COLO829 (cell line): ENCODE data around the gene TAS2R43.
"Not testable (repeated sequence)": the region's sequence is repeated elsewhere in the genome, so short reads cannot be mapped to it uniquely, and the experiment has no call there.

ENCODE experiments used
- DNase-seq: peaks from one replicate; pipeline ENCODE4 v3.0.0; 2012; ENCODE audit warnings: low spot score

TAS2R43 gene, protein sequence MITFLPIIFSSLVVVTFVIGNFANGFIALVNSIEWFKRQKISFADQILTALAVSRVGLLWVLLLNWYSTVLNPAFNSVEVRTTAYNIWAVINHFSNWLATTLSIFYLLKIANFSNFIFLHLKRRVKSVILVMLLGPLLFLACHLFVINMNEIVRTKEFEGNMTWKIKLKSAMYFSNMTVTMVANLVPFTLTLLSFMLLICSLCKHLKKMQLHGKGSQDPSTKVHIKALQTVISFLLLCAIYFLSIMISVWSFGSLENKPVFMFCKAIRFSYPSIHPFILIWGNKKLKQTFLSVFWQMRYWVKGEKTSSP

DNA sequence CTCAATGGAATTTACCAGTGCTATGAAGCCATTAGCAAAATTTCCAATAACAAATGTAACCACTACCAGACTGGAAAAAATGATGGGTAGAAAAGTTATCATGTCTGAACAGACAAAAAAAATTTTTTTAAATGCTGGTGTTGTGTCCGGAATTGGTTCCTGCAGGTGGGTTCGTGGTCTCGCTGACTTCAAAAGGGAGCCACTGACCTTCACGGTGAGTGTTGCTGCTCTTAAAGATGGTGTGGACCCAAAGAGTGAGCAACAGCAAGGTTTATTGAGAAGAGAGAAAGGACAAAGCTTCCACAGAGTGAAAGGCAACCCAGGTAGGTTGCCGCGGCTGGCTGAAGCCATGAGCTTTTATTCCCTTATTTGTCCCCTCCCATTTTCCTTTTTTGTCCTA lies at the start of gene TAS2R43:
Gene TAS2R43, minus strand, starts transcription at position 186 of the 400 bp plus-strand sequence. Its CDS starts 84 bp downstream, at position 102.
- no peak for DNase-seq

DNA sequence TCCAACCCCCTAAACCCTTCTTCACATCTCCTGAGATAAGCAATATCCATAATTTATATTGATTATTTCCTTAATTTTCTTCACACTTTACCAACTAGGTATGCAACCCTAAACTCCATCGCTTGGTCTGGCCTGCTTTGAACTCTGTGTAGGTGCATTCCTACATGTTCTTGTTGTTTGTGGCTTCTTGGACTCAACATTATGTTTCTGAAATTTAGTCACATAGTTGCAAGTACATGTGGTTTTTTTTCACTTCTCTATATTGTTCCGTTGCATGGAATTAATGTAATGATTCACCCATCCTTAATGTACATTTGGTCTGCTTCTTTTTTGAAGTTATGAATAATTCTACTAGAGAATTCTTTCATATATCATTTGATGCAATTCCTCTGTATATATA lies 44.0 kb upstream of the TAS2R43 start:
- DNase-seq: no peak

DNA sequence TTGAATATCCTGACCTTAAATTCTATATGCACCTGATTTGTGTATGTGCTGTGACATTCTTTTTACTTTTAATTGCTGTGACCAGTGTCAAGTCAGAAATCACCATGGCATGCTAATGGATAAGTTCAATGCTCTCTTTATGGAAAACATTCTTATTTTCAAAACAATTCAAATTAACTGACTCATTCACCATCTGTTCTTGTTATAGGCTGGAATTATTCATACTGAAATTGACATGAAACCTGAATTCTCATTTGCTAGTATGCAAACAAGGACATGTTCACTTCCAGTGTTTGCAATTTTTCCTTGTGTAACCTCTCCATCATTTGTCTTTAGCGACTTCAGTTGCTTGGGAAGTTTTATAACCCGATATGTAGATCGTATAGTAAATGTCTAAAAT lies 42.2 kb upstream of the TAS2R43 start, which contains the start of gene TAS2R30:
Gene TAS2R30, minus strand, starts transcription at position 340 of the 400 bp plus-strand sequence. CDS start 400 bp downstream, outside the sequence.
- no peak for DNase-seq

DNA sequence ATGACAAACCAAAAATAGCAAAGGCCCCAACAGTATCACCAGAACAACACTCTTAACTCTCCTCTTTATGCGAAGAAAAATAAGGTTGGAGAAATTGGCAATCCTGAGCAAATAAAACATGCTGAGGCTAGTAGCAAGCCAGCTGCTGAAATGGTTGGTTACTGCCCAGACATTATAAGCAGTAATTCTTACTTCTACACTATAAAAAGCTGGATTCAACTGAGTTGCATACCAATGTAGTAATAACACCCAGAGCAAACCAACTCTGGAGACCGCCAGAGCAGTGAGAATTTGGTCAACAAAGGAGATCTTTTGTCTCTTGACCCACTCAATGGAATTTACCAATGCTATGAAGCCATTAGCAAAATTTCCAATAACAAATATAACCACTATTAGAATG lies 41.7 kb upstream of the TAS2R43 start:
- no peak for DNase-seq

DNA sequence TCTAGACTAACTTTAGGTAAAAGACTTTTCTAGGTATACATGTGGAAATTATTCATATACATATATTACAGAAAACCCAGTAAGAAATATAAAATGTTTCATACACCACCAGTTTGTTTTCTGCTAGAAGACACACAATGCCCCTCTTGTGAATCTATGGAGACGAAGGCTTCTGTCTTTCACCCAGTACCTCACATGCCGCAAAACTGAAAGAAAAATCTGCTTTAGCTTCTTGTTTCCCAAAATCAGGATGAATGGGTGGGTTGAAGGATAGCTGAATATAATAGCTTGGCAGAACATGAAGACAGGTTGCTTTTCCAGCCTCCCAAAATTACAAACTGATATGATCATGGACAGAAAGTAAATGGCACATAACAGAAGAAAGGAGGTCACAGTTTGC lies 41.0 kb upstream of the TAS2R43 start:
- DNase-seq: no peak

DNA sequence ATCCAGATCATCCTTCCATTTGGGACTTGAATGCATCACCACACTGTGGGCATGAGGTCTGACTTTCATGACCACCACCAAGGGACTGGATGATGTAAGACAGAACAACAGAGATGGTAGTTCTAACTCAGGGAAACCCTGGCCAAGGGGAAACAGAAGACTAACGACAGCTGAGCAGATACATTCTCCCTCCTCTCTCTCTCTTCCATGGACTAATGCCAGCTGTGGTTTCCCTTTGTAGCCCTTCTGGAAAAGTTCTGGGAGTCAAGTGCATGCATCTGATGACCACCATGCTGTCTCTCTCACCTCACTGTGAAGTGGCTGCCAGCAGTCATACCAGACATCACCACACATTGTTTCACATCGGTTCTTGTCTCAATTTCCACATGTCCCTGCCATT lies 38.9 kb upstream of the TAS2R43 start:
- no peak for DNase-seq

DNA sequence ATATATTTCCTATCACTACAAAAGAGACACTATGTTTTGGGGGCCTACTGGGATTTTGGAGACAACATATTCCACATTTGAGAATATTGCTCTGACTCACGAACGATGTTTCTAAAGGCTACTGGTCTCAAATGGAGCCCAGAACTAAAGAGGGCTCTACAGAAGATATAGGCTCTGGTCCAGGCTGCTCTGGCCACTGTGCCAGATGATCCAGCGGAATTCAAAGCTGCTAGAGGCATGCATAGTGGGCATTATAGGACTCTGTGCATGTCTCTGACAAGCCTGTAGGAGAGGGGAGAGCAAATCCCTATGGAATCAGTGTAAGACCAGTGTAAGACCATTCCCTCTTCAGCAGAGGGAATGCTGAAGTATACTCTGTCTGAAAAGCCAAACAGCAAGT lies 38.3 kb upstream of the TAS2R43 start:
- DNase-seq: no peak

DNA sequence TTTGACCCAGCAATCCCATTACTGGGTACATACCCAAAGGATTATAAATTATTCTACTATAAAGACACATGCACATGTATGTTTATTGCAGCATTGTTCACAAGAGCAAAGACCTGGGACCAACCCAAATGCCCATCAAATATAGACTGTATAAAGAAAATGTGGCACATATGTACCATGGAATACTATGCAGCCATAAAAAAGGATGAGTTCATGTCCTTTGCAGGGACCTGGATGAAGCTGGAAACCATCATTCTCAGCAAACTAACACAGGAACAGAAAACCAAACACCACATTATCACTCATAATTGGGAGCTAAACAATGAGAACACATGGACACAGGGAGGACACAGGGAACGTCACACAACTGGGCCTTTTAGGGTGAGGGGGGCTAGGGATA lies 22.0 kb upstream of the TAS2R43 start:
- DNase-seq: not testable (repeated sequence)

DNA sequence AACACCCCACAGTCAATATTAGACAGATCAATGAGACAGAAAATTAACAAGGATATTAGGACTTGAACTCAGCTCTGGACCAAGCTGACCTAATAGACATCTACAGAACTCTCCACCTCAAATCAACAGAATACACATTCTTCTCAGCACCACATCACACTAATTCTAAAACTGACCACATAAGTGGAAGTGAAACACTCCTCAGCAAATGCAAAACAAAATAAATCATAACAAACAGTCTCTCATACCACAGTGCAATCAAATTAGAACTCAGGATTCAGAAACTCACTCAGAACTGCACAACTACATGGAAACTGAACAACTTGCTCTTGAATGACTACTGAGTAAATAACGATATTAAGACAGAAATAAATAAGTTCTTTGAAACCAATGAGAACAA lies 19.1 kb upstream of the TAS2R43 start:
- DNase-seq: not testable (repeated sequence)

DNA sequence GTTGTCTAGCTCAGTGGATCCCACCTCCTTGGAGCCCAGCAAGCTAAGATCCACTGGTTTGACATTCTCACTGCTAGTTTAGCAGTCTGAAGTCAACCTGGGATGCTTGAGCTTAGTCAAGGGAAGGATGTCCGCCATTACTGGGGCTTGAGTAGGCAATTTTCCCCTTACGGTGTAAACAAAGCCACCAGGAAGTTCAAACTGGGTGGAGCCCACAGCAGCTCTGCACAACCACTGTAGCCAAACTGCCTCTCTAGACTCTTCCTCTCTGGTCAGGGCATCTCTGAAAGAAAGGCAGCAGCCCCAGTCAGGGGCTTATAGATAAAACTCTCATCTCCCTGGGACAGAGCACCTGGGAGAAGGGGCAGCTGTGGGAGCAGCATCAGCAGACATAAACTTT lies 16.7 kb upstream of the TAS2R43 start:
- no peak for DNase-seq

DNA sequence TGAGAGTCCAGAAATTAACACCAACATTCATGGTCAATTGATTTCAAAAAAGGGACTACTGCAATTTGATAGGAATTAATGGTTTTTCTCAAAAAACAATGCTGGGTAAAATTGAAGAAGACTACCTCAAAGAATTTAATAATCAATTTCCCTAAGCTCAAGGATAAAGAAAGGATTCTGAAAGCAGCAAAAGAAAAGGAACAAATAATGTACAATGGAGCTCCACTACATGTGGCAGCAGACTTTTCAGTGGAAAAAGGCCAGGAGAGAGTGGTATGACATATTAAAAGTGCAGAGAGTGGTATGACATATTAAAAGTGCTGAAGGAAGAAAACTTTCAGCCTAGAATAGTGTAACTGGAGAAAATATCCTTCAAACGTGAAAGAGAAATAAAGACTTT lies 15.6 kb upstream of the TAS2R43 start:
- DNase-seq: no peak

DNA sequence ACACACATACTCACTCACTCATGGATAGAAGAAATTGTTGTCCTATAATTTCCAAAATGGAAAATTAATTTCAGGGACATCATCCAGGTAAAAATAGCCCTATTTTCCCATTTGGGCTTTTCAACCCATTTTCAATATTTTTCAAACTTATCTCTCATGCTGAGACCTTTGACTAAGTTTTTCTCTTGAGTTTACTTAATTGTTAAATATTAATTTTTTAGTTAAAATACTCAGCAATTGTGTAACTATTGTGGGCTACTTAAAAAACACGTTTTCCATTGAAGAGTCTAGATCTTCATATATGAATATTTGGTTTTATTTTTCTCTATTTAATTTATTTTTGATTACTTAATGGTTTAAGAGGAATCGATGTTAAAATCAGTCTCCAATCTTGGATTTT lies 14.2 kb upstream of the TAS2R43 start:
- DNase-seq: no peak

DNA sequence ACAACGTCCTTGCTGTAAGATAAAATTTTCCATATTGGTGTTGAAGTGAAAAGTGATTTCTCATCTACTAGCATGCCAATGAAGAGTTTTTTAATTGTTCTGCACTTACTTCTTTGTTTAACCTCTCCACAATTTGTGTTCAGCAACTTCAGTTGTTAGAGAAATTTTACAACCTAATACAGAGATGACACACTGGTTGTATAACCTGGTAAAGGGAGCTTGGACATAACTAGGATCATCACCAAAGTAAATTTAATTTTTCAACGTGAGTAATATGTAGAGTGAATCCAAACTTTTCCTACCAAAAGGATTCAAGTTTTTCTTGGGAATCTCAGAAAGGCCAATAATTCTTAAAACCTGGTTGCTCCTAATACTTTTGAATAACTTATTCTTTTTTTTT lies 13.4 kb upstream of the TAS2R43 start:
- DNase-seq: no peak

DNA sequence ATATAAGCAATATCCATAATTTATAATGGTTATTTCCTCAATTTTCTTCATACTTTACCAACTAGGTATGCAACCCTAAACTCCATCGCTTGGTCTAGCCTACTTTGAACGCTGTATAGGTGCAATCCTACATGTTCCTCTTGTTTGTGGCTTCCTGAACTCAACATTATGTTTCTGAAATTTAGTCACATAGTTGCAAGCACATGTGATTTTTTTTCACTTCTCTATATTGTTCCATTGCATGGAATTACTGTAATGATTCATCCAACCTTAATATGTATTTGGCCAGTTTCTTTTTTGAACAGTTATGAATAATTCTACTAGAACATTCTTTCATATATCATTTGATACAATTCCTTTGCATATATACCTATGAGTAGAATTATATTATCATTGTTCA lies 2.8 kb upstream of the TAS2R43 start:
- not testable (repeated sequence) for DNase-seq

DNA sequence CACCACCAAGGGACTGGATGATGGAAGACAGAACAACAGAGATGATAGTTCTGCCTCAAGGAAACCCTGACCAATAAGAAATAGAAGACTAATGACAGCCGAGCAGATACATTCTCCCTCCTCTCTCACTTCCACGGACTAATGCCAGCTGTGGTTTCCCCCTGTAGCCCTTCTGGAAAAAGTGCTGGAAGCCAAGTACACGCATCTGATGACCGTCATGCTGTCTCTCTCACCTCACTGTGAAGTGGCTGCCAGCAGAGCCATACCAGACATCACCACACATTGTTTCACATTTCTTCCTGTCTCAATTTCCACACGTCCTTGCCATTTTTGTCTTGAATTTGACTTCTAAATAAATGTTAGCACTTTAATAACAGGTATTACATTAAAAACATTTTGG lies 2.9 kb downstream of the TAS2R43 start:
- no peak for DNase-seq

DNA sequence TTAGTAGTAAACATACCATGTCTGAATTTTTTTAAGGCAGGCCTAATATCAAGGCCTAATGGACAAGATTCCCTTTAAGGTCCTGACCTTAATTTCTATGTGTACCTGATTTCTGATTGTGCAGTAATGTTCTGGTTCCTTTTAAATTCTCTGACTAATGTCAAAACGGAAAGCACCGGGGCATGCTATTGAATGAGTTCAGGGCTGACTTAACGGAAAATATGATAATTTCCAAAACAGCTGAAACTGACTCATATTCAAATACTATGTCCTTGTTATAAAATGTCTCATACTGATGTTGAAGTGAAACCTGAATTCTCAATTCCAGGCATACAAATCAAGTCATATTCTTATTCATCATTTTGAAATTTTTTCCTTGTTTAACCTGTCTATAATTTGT lies 6.7 kb downstream of the TAS2R43 start:
- no peak for DNase-seq

DNA sequence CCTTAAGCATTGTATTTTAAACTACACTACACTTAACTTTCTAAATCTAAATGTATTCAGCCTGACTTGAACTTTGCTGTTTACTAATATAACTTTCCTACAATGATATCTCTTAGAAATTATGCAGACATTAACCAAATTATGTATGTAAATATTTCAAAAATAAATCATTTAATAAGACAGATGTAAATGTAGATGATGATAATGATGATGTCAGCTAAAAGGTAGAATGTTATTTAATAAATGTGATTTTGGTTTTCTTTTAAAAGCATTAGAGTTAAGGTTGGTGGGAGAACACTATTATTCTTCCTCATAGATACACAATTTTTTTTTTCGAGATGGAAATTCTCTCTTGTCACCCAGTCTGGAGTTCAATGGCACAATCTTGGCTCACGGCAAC lies 10.1 kb downstream of the TAS2R43 start:
- DNase-seq: no peak

DNA sequence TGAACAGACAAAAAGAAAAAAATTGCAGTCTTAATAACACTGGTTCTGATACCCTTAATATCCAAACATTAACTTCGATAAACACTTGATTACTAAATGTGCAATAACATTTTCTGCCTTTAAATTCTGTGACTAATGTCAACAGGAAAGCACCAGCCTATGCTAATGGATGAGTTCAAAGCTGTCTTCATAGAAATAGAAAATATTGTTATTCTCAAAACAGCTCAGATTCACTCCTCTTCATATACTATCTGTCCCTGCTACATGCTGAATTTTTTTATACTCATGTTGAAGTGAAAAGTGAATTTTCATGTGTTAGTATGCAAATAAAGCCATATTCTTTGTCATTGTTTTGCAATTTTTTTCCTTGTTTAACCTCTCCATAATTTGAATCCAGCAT lies 13.9 kb downstream of the TAS2R43 start:
- DNase-seq: no peak

DNA sequence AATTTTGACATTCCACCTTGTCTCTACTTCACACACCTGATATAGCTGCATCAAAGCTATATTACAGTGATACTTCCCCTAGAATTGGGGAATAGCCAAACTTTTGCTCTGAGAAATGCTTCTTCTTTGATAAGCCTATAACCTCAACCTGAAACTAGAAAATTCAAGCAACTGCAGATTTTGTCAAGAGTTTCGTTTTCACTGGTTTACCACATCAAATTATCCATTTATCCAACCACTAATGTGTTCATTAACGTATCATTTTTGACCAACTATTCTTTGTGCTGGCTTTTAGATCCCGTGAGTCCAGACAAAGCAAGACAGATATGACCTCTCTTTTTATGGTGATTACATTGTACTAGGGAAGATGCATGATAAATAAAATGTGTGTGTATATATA lies 16.5 kb downstream of the TAS2R43 start:
- no peak for DNase-seq

DNA sequence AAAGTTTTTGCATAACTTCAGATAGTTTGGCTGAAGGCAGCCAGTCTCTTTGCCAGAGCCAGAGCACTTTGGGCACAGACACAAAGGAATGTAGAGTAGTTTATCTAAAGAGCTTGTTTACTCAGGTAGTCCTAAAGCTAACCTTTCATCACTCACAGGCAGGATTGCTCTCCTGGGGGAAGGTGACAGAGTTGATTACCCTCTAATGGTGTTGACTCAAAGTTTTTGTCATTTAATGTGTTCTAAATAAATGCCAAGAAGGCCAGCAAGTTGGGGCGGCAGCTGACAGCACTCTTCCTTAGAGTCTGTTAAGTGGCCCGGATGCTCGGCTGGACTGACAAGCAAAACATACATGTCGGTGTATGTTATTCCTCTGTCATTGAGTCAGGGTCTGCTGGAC lies 20.7 kb downstream of the TAS2R43 start:
- no peak for DNase-seq

DNA sequence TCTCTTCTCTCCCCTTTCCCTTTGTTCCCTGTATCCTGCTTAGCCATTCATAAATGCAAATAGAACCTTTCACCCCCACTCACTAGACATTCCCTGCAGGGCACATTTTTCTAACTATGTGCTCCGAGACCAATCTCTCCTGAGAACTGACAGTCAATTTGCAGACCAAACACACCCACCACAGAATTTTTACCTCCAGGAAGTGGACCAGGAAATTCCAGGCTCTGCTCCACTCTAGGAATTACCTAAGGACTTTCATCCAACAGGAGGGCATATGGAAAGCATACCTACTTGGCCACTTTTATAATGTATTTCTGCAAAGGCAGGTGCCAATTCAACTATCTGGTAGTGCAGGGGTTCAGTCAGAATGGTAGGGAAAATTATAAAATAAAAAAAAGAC lies 21.1 kb downstream of the TAS2R43 start:
- no peak for DNase-seq

DNA sequence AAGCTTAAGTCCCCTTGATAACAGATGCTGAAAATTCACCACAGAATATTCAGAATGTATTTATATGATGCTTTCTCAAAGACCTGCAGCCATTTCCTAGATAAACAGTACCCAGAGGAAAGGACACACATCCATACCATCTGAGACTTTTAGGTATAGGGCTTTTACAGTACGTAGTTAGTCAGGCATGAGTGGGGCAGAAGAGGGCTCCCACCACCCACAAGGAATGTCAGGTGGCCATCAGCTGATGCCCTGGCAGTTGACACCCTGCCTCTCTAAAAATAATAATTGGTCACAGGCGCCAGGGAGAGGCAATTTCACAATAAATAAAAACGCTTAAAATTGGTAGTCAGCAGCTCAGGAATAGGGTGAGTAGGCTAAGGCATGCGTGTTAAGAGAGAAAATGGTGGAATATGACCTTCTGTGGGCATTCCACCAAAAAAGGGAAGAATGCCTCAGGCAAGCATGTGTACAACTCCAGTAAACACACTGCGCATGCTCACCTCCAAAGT lies 22.2 kb downstream of the TAS2R43 start:
- no peak for DNase-seq

DNA sequence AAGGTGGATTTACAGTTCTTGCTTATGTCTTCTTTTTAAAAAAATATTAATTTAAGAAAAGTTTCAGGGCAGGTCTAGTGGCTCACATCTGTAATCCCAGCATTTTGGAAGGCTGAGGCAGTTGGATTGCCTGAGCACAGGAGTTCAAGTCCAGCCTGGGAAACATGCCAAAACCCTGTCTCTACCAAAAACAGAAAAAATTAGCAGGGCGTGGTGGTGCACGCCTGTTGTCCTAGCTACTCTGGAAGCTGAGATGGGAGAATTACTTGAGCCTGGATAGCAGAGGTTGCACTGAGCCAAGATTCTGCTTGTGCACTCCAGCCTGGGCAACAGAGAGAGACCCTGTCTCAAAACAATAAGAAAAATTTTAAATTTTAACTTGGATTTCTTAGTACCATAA lies 24.6 kb downstream of the TAS2R43 start:
- DNase-seq: no peak

DNA sequence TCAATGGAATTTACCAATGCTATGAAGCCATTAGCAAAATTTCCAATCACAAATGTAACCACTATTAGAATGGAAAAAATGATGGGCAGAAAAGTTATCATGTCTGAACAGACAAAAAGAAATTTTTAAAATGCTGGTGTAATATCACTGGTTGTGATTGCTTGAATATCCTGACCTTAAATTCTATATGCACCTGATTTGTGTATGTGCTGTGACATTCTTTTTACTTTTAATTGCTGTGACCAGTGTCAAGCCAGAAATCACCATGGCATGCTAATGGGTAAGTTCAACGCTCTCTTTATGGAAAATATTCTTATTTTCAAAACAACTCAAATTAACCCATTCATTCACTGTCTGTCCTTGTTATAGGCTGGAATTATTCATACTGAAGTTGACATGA lies 29.9 kb downstream of the TAS2R43 start, which contains the start of gene TAS2R46:
Gene TAS2R46, minus strand, starts transcription at position 101 of the 400 bp plus-strand sequence. Its CDS starts 0 bp downstream, at position 101.
- not testable (repeated sequence) for DNase-seq
